ENCODE measurements around the gene LTA. TPM values are rescaled to one million over a fixed set of nuclear protein-coding genes. Genes with fewer than 3 reads are reported as not detected.
A peak's percentile ranks its signal among the peaks of the same experiment; 100 is the strongest.

Gene LTA
- total RNA-seq, 4 donors from 2014 or later = not detected

GRCh38 chr6:31573239-31574105 is 1.4 kb downstream of the LTA start:
- Histone ChIP-seq H3K9me3 (no peaks in the 10 kb centered on the region), H3K27ac (peak overlapping the region in 1 of 4 donors; percentile 79), H3K4me1 (peaks cover 0 to 11% (median 0%) of the 10 kb centered on the region in 4 donors), H3K27me3 (peaks cover 0 to 6% of the 10 kb centered on the region in 2 donors), H3K4me3 (no peak overlapping the region), H3K36me3 (no peaks in the 10 kb centered on the region)
- TF ChIP-seq, protein P1, sequence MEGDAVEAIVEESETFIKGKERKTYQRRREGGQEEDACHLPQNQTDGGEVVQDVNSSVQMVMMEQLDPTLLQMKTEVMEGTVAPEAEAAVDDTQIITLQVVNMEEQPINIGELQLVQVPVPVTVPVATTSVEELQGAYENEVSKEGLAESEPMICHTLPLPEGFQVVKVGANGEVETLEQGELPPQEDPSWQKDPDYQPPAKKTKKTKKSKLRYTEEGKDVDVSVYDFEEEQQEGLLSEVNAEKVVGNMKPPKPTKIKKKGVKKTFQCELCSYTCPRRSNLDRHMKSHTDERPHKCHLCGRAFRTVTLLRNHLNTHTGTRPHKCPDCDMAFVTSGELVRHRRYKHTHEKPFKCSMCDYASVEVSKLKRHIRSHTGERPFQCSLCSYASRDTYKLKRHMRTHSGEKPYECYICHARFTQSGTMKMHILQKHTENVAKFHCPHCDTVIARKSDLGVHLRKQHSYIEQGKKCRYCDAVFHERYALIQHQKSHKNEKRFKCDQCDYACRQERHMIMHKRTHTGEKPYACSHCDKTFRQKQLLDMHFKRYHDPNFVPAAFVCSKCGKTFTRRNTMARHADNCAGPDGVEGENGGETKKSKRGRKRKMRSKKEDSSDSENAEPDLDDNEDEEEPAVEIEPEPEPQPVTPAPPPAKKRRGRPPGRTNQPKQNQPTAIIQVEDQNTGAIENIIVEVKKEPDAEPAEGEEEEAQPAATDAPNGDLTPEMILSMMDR (IDR thresholded peaks at IDR 0.05) = no peak
- TF ChIP-seq EP300 (IDR thresholded peaks at IDR 0.05) (no peak), POLR2A (IDR thresholded peaks at IDR 0.05) (no peak)
- DNase-seq (ENCODE audit: low spot score in 2 of 2) = no peak
- 81 to 84% methylated on average over 9 of the region's 9 CpGs for WGBS, 2 donors

DNA sequence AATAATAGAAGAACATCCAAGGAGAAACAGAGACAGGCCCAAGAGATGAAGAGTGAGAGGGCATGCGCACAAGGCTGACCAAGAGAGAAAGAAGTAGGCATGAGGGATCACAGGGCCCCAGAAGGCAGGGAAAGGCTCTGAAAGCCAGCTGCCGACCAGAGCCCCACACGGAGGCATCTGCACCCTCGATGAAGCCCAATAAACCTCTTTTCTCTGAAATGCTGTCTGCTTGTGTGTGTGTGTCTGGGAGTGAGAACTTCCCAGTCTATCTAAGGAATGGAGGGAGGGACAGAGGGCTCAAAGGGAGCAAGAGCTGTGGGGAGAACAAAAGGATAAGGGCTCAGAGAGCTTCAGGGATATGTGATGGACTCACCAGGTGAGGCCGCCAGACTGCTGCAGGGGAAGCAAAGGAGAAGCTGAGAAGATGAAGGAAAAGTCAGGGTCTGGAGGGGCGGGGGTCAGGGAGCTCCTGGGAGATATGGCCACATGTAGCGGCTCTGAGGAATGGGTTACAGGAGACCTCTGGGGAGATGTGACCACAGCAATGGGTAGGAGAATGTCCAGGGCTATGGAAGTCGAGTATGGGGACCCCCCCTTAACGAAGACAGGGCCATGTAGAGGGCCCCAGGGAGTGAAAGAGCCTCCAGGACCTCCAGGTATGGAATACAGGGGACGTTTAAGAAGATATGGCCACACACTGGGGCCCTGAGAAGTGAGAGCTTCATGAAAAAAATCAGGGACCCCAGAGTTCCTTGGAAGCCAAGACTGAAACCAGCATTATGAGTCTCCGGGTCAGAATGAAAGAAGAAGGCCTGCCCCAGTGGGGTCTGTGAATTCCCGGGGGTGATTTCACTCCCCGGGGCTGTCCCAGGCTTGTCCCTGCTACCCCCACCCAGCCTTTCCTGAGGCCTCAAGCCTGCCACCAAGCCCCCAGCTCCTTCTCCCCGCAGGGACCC is 2.3 kb downstream of the LTA start:
- DNase-seq (ENCODE audit: low spot score in 2 of 2) = no peak
- no peak overlapping the region for H3K27ac ChIP-seq
- no peak overlapping the region for H3K4me3 ChIP-seq
- peaks cover 0 to 2% of the 10 kb centered on the region in 2 donors for H3K27me3 ChIP-seq
- 76 to 79% methylated on average over 14 of the region's 14 CpGs for WGBS, 2 donors
- no peak for TF ChIP-seq POLR2A (IDR thresholded peaks at IDR 0.05)
- no peak for TF ChIP-seq EP300 (IDR thresholded peaks at IDR 0.05)
- TF ChIP-seq, protein P1 (IDR thresholded peaks at IDR 0.05) = no peak
- no peaks in the 10 kb centered on the region for H3K36me3 ChIP-seq
- H3K4me1 ChIP-seq = peaks cover 0 to 8% (median 0%) of the 10 kb centered on the region in 4 donors
- no peaks in the 10 kb centered on the region for H3K9me3 ChIP-seq

GRCh38 chr6:31575335-31575901 is 3.3 kb downstream of the LTA start, which contains the start of gene TNF:
Gene TNF, plus strand, starts transcription at chr6:31575565. Its CDS starts 177 bp downstream, at chr6:31575742.
- H3K4me3 ChIP-seq = peak within 1 kb of the TSS in 3 of 4 donors; percentile 25 to 41 (median 37)
- peak within 1 kb of the TSS in 2 of 4 donors; percentile 43 to 72 for H3K27ac ChIP-seq
- no peaks in the 10 kb centered on the region for H3K9me3 ChIP-seq
- H3K36me3 ChIP-seq = no peaks in the 10 kb centered on the region
- peak in 1 of 2 donors; percentile 41 for DNase-seq (ENCODE audit: low spot score in 2 of 2)
- 57 to 73% methylated on average over 19 of the region's 19 CpGs for WGBS, 2 donors
- H3K4me1 ChIP-seq = peaks cover 0 to 8% (median under 1%) of the 10 kb centered on the region in 4 donors
- TF ChIP-seq POLR2A (IDR thresholded peaks at IDR 0.05) (peak; percentile 22 to 33), EP300 (IDR thresholded peaks at IDR 0.05) (no peak)
- TF ChIP-seq, protein P1 (IDR thresholded peaks at IDR 0.05) = no peak
- no peaks in the 10 kb centered on the region for H3K27me3 ChIP-seq

- no peak for DNase-seq (ENCODE audit: low spot score in 2 of 2)
- Histone ChIP-seq H3K9me3 (no peaks in the 10 kb centered on the region), H3K4me3 (peak overlapping the region in 3 of 4 donors; percentile 25 to 41 (median 37)), H3K4me1 (peaks cover 0 to 8% (median 5%) of the 10 kb centered on the region in 4 donors), H3K27me3 (no peaks in the 10 kb centered on the region), H3K27ac (peak overlapping the region in 2 of 4 donors; percentile 43 to 72), H3K36me3 (no peaks in the 10 kb centered on the region)
- 69% methylated on average over 8 of the region's 8 CpGs for WGBS, 2 donors
- TF ChIP-seq, protein P1 (IDR thresholded peaks at IDR 0.05) = no peak
- TF ChIP-seq EP300 (IDR thresholded peaks at IDR 0.05) (no peak), POLR2A (IDR thresholded peaks at IDR 0.05) (no peak)
Observed at GRCh38 chr6:31575952-31576685, 4.0 kb downstream of the LTA start.
